Panc1 (cell line): ENCODE results near the gene KLHL26. TPM values are rescaled to one million over a fixed set of nuclear protein-coding genes. Genes with fewer than 3 reads are reported as not detected.

Experiments
- ATAC-seq: fragments of 200-7000 bp; cut with Tn5 transposase; 2 replicates; pipeline ENCODE4 v1.9.1; 2020; ENCODE audit warnings: mild to moderate bottlenecking, moderate library complexity
- BruUV-seq: library from RNA; stranded (reverse); fragments of 400-500 nt; replicated peaks from 2 replicates; lab custom pipeline; 2021; lab: Mats Ljungman, UMichigan
- CTCF ChIA-PET: fragments of 300-600 bp; sonication (Branson Sonifier 250); formaldehyde crosslinking; loops from one replicate; lab custom pipeline; 2022; ENCODE audit warnings: antibody characterized with exemption; lab: Charles Lee
- POLR2A ChIA-PET: fragments of 300-600 bp; sonication (Branson Sonifier 250); formaldehyde crosslinking; loops from one replicate; lab custom pipeline; 2022; ENCODE audit warnings: antibody characterized with exemption; lab: Charles Lee
- DNase-seq: peaks from one replicate; pipeline ENCODE4 v3.0.0-alpha.2; 2010; ENCODE audit warnings: low read depth, low spot score
- H3K27ac ChIP-seq: 2 replicates; pipeline ENCODE4 v1.5.1; 2011; ENCODE audit warnings: mild to moderate bottlenecking, low read length, inconsistent platforms
- H3K27me3 ChIP-seq: fragments of 200-500 bp; sonication (Bioruptor generic); 2 replicates; pipeline ENCODE4 v1.6.0; 2014; ENCODE audit warnings: low read length, inconsistent platforms; ENCODE audit not compliant: control insufficient read depth, insufficient read depth
- H3K36me3 ChIP-seq: fragments of 200-500 bp; sonication (Bioruptor generic); 2 replicates; pipeline ENCODE4 v1.5.1; 2014; ENCODE audit warnings: inconsistent platforms, mild to moderate bottlenecking, low read length, moderate library complexity; ENCODE audit not compliant: control insufficient read depth, insufficient read depth
- H3K4me1 ChIP-seq: 2 replicates; pipeline ENCODE4 v1.5.1; 2011; ENCODE audit warnings: inconsistent platforms, mild to moderate bottlenecking, low read length, moderate library complexity; ENCODE audit not compliant: control insufficient read depth, insufficient read depth
- H3K4me3 ChIP-seq, 2 experiments: 2 replicates each; pipeline ENCODE4 v1.5.1; 2011 to 2012; ENCODE audit warnings: low read depth in 2 of 2, low read length in 2 of 2, mild to moderate bottlenecking in 2 of 2, inconsistent platforms in 1 of 2, moderate library complexity in 1 of 2
- H3K9me3 ChIP-seq: fragments of 200-500 bp; sonication (Bioruptor generic); 2 replicates; pipeline ENCODE4 v1.5.1; 2014; ENCODE audit warnings: low read depth, mild to moderate bottlenecking, inconsistent platforms, low read length, moderate library complexity; ENCODE audit not compliant: control insufficient read depth, insufficient read depth
- POLR2AphosphoS5 ChIP-seq: IDR thresholded peaks from 2 replicates; pipeline ENCODE4 v1.6.1; 2012; ENCODE audit warnings: mild to moderate bottlenecking, low read depth, low read length, moderate library complexity
- REST ChIP-seq, 2 experiments: IDR thresholded peaks; 2 replicates each; pipeline ENCODE4 v1.6.1; 2011 to 2012; ENCODE audit warnings: low read depth in 2 of 2, control low read depth in 1 of 2, low read length in 1 of 2, mild to moderate bottlenecking in 1 of 2, moderate library complexity in 1 of 2; ENCODE audit not compliant: insufficient read depth in 1 of 2
- SIN3A ChIP-seq: IDR thresholded peaks from 2 replicates; pipeline ENCODE4 v1.6.1; 2012; ENCODE audit warnings: low read depth, mild to moderate bottlenecking, low read length, moderate library complexity, borderline replicate concordance; ENCODE audit not compliant: insufficient read depth
- TCF7L2 ChIP-seq: IDR thresholded peaks from 2 replicates; pipeline ENCODE4 v1.6.1; 2011; ENCODE audit warnings: mild to moderate bottlenecking, low read depth, low read length, inconsistent platforms
- in situ Hi-C: cut with HindIII; loops from 2 replicates; pipeline ENCODE4 v1.10.0; 2016; ENCODE audit warnings: low sequenced_read_pairs, low pct_unique_long_range_greater_than_20kb
- intact Hi-C: fragments of 100-400 bp; cut with micrococcal nuclease; formaldehyde crosslinking; loops from one replicate; pipeline ENCODE4 v1.10.0; 2022; ENCODE audit not compliant: unreplicated experiment
- total RNA-seq: library from RNA; stranded (reverse); gene quantifications from one replicate; pipeline ENCODE4 v1.2.1, GENCODE V29; 2021; ENCODE audit not compliant: unreplicated experiment
- TF ChIP-seq, protein P1 (sequence below): fragments of 450-650 bp; IDR thresholded peaks from 2 replicates; pipeline ENCODE4 v1.5.1; 2017; ENCODE audit warnings: mild to moderate bottlenecking

Gene KLHL26
- total RNA-seq, 1 experiment from 2014 or later: 4.4 TPM

GRCh38 chr19:18594824-18595373, 41.9 kb upstream of the KLHL26 start:
- CTCF ChIA-PET: interaction anchor here (1.1 kb wide), 1 partner anchor 82 kb away, joined by 4 read pairs; no protein-coding TSS in a partner anchor
- POLR2A ChIA-PET: no interaction called here
- BruUV-seq: no TSS peak
- H3K27me3 ChIP-seq: no peaks in the 10 kb centered on the region
- H3K36me3 ChIP-seq: no peaks in the 10 kb centered on the region; the same call in 1 of the 2 replicates
- H3K9me3 ChIP-seq: no peaks in the 10 kb centered on the region
- peak overlapping the region in 1 of 2 experiments; percentile 41; a peak in 2 of 4 replicates for H3K4me3 ChIP-seq
- in situ Hi-C loops: no loop called here
- intact Hi-C loops: loop anchor here (5.0 to 10.0 kb wide), 2 partner anchors 80 to 252 kb away; no protein-coding TSS in a partner anchor
- H3K4me1 ChIP-seq: no peaks in the 10 kb centered on the region
- DNase-seq: no peak
- TF ChIP-seq SIN3A (no peak), REST (IDR thresholded peaks at IDR 0.05; ENCODE audit: insufficient read depth in 1 of 2, low read depth in 2 of 2, low read length in 1 of 2) (no peak), POLR2AphosphoS5 (0 out of 2 replicates have a peak, but pooled peaks have one; percentile 2)
- no peak for ATAC-seq
- no peak overlapping the region for H3K27ac ChIP-seq

DNA sequence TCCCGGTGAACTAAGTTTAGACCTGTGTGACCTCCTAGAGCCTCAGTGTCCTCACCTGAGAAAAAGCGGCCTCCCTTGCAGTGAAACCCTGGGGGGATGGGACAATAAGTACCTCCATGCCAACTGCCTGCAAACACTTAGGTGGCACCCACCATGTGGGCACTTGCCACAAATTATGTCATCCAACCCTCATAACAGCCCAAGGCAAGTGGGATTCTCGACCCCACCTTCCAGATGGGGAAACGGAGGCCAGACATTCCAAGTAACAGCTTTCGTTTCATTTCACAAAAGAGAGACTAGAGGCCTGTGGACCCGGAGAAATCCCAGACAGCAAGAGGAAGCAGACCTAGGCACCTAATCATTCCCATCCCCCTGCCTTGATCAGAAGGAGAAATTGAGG, 41.4 kb upstream of the KLHL26 start:
- Histone ChIP-seq H3K4me3 (no peak overlapping the region), H3K36me3 (no peaks in the 10 kb centered on the region), H3K27me3 (no peaks in the 10 kb centered on the region), H3K27ac (no peak overlapping the region), H3K4me1 (no peaks in the 10 kb centered on the region), H3K9me3 (no peaks in the 10 kb centered on the region)
- intact Hi-C loops (loop anchor here (10.0 kb wide), 1 partner anchor 79 kb away; no protein-coding TSS in a partner anchor), in situ Hi-C loops (no loop called here)
- DNase-seq (no peak), ATAC-seq (no peak)
- TF ChIP-seq SIN3A: no peak
- ChIA-PET POLR2A (no interaction called here), CTCF (no interaction called here)
- no TSS peak for BruUV-seq

GRCh38 chr19:18596752-18597157, 40.1 kb upstream of the KLHL26 start:
- H3K9me3 ChIP-seq: no peaks in the 10 kb centered on the region
- TF ChIP-seq TCF7L2: no peak
- TF ChIP-seq POLR2AphosphoS5: no peak
- no peak for TF ChIP-seq SIN3A
- no peak for TF ChIP-seq REST (IDR thresholded peaks at IDR 0.05; ENCODE audit: insufficient read depth in 1 of 2, low read depth in 2 of 2, low read length in 1 of 2)
- TF ChIP-seq, protein P1, sequence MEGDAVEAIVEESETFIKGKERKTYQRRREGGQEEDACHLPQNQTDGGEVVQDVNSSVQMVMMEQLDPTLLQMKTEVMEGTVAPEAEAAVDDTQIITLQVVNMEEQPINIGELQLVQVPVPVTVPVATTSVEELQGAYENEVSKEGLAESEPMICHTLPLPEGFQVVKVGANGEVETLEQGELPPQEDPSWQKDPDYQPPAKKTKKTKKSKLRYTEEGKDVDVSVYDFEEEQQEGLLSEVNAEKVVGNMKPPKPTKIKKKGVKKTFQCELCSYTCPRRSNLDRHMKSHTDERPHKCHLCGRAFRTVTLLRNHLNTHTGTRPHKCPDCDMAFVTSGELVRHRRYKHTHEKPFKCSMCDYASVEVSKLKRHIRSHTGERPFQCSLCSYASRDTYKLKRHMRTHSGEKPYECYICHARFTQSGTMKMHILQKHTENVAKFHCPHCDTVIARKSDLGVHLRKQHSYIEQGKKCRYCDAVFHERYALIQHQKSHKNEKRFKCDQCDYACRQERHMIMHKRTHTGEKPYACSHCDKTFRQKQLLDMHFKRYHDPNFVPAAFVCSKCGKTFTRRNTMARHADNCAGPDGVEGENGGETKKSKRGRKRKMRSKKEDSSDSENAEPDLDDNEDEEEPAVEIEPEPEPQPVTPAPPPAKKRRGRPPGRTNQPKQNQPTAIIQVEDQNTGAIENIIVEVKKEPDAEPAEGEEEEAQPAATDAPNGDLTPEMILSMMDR: no peak
- DNase-seq: no peak
- no peak overlapping the region for H3K27ac ChIP-seq
- H3K36me3 ChIP-seq: no peaks in the 10 kb centered on the region
- no peaks in the 10 kb centered on the region for H3K27me3 ChIP-seq
- in situ Hi-C loops: no loop called here
- POLR2A ChIA-PET: no interaction called here
- no TSS peak for BruUV-seq
- ATAC-seq: peak; percentile 62; the same call in 1 of the 2 replicates
- no peaks in the 10 kb centered on the region for H3K4me1 ChIP-seq
- no peak overlapping the region for H3K4me3 ChIP-seq
- CTCF ChIA-PET: interaction anchor here (0.6 kb wide), 1 partner anchor 182 kb away, joined by 4 read pairs; no protein-coding TSS in a partner anchor
- intact Hi-C loops: loop anchor here (10.0 kb wide), 1 partner anchor 78 kb away; no protein-coding TSS in a partner anchor
